ENCODE data around the gene IFI30. TPM values are rescaled to one million over a fixed set of nuclear protein-coding genes. Genes with fewer than 3 reads are reported as not detected.

Gene IFI30
- total RNA-seq (2014; rRNA removed; shearing (Covaris generic)) (0.86 and 15.9 TPM in 2 replicates), polyA plus RNA-seq (2016; fragmentation: Nextera tagmentation; extraction: Ambion mirVana) (10.3 and 14.3 TPM in 2 replicates)

- peak within 1 kb of the TSS; percentile 78 for H3K4me3 ChIP-seq
- in situ Hi-C loops (cut with MboI): no loop called here
- DNase-seq: peak; percentile 70
- no peak within 1 kb of the TSS for H3K27ac ChIP-seq
- H3K9me2 ChIP-seq (ENCODE audit: insufficient read depth): no peaks in the 10 kb centered on the region
- no peaks in the 10 kb centered on the region; the same call in 1 of the 2 replicates for H3K36me3 ChIP-seq (ENCODE audit: low read depth)
- no peaks in the 10 kb centered on the region for H3K4me1 ChIP-seq (ENCODE audit: insufficient read depth)
- peak within 1 kb of the TSS; percentile 81 for H3K4me2 ChIP-seq (ENCODE audit: unreplicated experiment)
- H3K9ac ChIP-seq: peak within 1 kb of the TSS; percentile 58
- H3K9me3 ChIP-seq (ENCODE audit: low read depth): no peaks in the 10 kb centered on the region
- no peaks in the 10 kb centered on the region for H3K27me3 ChIP-seq (replicated peaks; ENCODE audit: insufficient read depth)
- peak within 1 kb of the TSS; percentile 89 for H2AFZ ChIP-seq
- no peaks in the 10 kb centered on the region for H3K79me2 ChIP-seq (ENCODE audit: insufficient read depth)
- WGBS, 2 experiments (ENCODE audit: low coverage in 1 of 2, low lambda C conversion rate in 2 of 2, missing lambda C conversion rate in 2 of 2): 1 to 2% methylated on average over 41 to 44 of the region's 47 CpGs
- no peaks in the 10 kb centered on the region for H4K20me1 ChIP-seq (ENCODE audit: insufficient read depth)
- no peaks in the 10 kb centered on the region; the same call in 1 of the 2 replicates for H3F3A ChIP-seq (ENCODE audit: insufficient read depth)
- TF ChIP-seq EZH2phosphoT487 (IDR thresholded peaks at IDR 0.05; ENCODE audit: insufficient read depth, low read depth) (no peak), EZH2 (IDR thresholded peaks at IDR 0.05; ENCODE audit: insufficient read depth, poor library complexity, severe bottlenecking) (no peak)
These were observed at the start of gene IFI30 for GRCh38 chr19:18173572-18174288. TSS of gene IFI30 (plus strand) at chr19:18173813. CDS start at chr19:18173842, 29 bp downstream.

GRCh38 chr19:18123819-18124218 lies 49.8 kb upstream of the IFI30 start:
- Histone ChIP-seq H3K36me3 (ENCODE audit: low read depth) (no peaks in the 10 kb centered on the region), H3K9me2 (ENCODE audit: insufficient read depth) (no peaks in the 10 kb centered on the region), H3K79me2 (ENCODE audit: insufficient read depth) (no peaks in the 10 kb centered on the region), H3K4me3 (no peak overlapping the region), H3K4me2 (ENCODE audit: unreplicated experiment) (no peak overlapping the region), H3F3A (ENCODE audit: insufficient read depth) (0 out of 2 replicates have a peak, but pooled peaks cover 3% of the 10 kb centered on the region), H2AFZ (no peak overlapping the region), H3K4me1 (ENCODE audit: insufficient read depth) (no peaks in the 10 kb centered on the region), H3K9me3 (ENCODE audit: low read depth) (no peaks in the 10 kb centered on the region), H3K9ac (no peak overlapping the region), H3K27ac (no peak overlapping the region), H4K20me1 (ENCODE audit: insufficient read depth) (no peaks in the 10 kb centered on the region), H3K27me3 (replicated peaks; ENCODE audit: insufficient read depth) (no peaks in the 10 kb centered on the region)
- in situ Hi-C loops (cut with MboI): no loop called here
- TF ChIP-seq EZH2 (IDR thresholded peaks at IDR 0.05; ENCODE audit: insufficient read depth, poor library complexity, severe bottlenecking): no peak
- no peak for TF ChIP-seq EZH2phosphoT487 (IDR thresholded peaks at IDR 0.05; ENCODE audit: insufficient read depth, low read depth)
- 92 to 93% methylated on average over 22 to 26 of the region's 26 CpGs for WGBS, 2 experiments (ENCODE audit: low coverage in 1 of 2, low lambda C conversion rate in 2 of 2, missing lambda C conversion rate in 2 of 2)
- DNase-seq: no peak

GRCh38 chr19:18126097-18126496 lies 47.5 kb upstream of the IFI30 start:
- no peak for DNase-seq
- Histone ChIP-seq H2AFZ (no peak overlapping the region), H3K27me3 (replicated peaks; ENCODE audit: insufficient read depth) (no peaks in the 10 kb centered on the region), H3K27ac (no peak overlapping the region), H3K4me2 (ENCODE audit: unreplicated experiment) (no peak overlapping the region), H4K20me1 (ENCODE audit: insufficient read depth) (no peaks in the 10 kb centered on the region), H3K4me1 (ENCODE audit: insufficient read depth) (no peaks in the 10 kb centered on the region), H3K9me3 (ENCODE audit: low read depth) (no peaks in the 10 kb centered on the region), H3K9me2 (ENCODE audit: insufficient read depth) (no peaks in the 10 kb centered on the region), H3F3A (ENCODE audit: insufficient read depth) (no peaks in the 10 kb centered on the region), H3K36me3 (ENCODE audit: low read depth) (no peaks in the 10 kb centered on the region), H3K9ac (no peak overlapping the region), H3K4me3 (no peak overlapping the region), H3K79me2 (ENCODE audit: insufficient read depth) (no peaks in the 10 kb centered on the region)
- TF ChIP-seq EZH2phosphoT487 (IDR thresholded peaks at IDR 0.05; ENCODE audit: insufficient read depth, low read depth): no peak
- TF ChIP-seq EZH2 (IDR thresholded peaks at IDR 0.05; ENCODE audit: insufficient read depth, poor library complexity, severe bottlenecking): no peak
- in situ Hi-C loops (cut with MboI): no loop called here
- 79 to 81% methylated on average over 2 of the region's 2 CpGs for WGBS, 2 experiments (ENCODE audit: low coverage in 1 of 2, low lambda C conversion rate in 2 of 2, missing lambda C conversion rate in 2 of 2)

- H2AFZ ChIP-seq: no peak overlapping the region
- 66 to 68% methylated on average over 3 of the region's 3 CpGs for WGBS, 2 experiments (ENCODE audit: low coverage in 1 of 2, low lambda C conversion rate in 2 of 2, missing lambda C conversion rate in 2 of 2)
These were observed 45.6 kb upstream of the IFI30 start for GRCh38 chr19:18128044-18128443.

More at GRCh38 chr19:18128044-18128443, 45.6 kb upstream of the IFI30 start:
- Histone ChIP-seq H3K4me2 (ENCODE audit: unreplicated experiment) (no peak overlapping the region), H3K27ac (no peak overlapping the region), H4K20me1 (ENCODE audit: insufficient read depth) (no peaks in the 10 kb centered on the region), H3K79me2 (ENCODE audit: insufficient read depth) (no peaks in the 10 kb centered on the region), H3K4me3 (no peak overlapping the region), H3K9me2 (ENCODE audit: insufficient read depth) (no peaks in the 10 kb centered on the region), H3K4me1 (ENCODE audit: insufficient read depth) (no peaks in the 10 kb centered on the region), H3K36me3 (ENCODE audit: low read depth) (no peaks in the 10 kb centered on the region; the same call in 1 of the 2 replicates), H3K9ac (no peak overlapping the region), H3K9me3 (ENCODE audit: low read depth) (no peaks in the 10 kb centered on the region), H3F3A (ENCODE audit: insufficient read depth) (no peaks in the 10 kb centered on the region), H3K27me3 (replicated peaks; ENCODE audit: insufficient read depth) (no peaks in the 10 kb centered on the region)
- in situ Hi-C loops (cut with MboI): no loop called here
- DNase-seq: peak; percentile 57
- TF ChIP-seq EZH2 (IDR thresholded peaks at IDR 0.05; ENCODE audit: insufficient read depth, poor library complexity, severe bottlenecking) (no peak), EZH2phosphoT487 (IDR thresholded peaks at IDR 0.05; ENCODE audit: insufficient read depth, low read depth) (no peak)
